Vagina (tissue), 2 donors: ENCODE data around the gene ARHGAP31.

Experiments
- POLR2A ChIP-seq, 2 donors: fragments of 450-650 bp; IDR thresholded peaks; one replicate each; pipeline ENCODE4 v1.6.1; 2017; ENCODE audit warnings: antibody characterized with exemption in 2 of 2, mild to moderate bottlenecking in 2 of 2, moderate library complexity in 2 of 2
- POLR2AphosphoS5 ChIP-seq, 2 donors: sonication (generic); formaldehyde crosslinking; IDR thresholded peaks; one replicate each; pipeline ENCODE4 v1.9.0; 2017; ENCODE audit warnings: antibody characterized with exemption in 2 of 2, mild to moderate bottlenecking in 2 of 2, low read depth in 1 of 2; ENCODE audit not compliant: insufficient read depth in 1 of 2
- TF ChIP-seq, protein P1 (sequence below), 3 experiments: fragments of 450-650 bp in 2 of 3; fragments of 200-600 bp in 1 of 3; sonication (generic) in 1 of 3; IDR thresholded peaks; one replicate each; pipeline ENCODE4 v1.5.1; 2017 to 2019; ENCODE audit warnings: antibody characterized with exemption in 3 of 3, mild to moderate bottlenecking in 2 of 3, moderate library complexity in 2 of 3

DNA sequence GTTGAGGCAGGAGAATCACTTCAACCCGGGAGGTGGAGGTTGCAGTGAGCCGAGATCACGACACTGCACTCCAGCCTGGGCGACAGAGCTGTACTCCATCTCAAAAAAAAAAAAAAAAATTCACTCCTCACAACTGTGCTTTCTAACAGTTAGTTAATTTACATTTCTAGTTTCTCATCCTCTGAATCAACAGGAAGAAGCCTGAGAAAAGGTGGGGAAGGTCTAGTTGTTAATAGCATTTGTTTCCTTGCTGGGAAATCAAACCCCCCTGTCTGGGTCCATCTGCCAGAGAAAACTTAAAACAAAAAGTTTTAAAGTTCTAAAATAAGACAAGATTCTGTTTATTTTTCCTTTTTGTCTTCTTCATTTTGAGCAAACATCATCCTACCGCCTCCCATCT lies 106.9 kb downstream of the ARHGAP31 start:
- no peak for TF ChIP-seq POLR2A (IDR thresholded peaks at IDR 0.05)
- TF ChIP-seq, protein P1, sequence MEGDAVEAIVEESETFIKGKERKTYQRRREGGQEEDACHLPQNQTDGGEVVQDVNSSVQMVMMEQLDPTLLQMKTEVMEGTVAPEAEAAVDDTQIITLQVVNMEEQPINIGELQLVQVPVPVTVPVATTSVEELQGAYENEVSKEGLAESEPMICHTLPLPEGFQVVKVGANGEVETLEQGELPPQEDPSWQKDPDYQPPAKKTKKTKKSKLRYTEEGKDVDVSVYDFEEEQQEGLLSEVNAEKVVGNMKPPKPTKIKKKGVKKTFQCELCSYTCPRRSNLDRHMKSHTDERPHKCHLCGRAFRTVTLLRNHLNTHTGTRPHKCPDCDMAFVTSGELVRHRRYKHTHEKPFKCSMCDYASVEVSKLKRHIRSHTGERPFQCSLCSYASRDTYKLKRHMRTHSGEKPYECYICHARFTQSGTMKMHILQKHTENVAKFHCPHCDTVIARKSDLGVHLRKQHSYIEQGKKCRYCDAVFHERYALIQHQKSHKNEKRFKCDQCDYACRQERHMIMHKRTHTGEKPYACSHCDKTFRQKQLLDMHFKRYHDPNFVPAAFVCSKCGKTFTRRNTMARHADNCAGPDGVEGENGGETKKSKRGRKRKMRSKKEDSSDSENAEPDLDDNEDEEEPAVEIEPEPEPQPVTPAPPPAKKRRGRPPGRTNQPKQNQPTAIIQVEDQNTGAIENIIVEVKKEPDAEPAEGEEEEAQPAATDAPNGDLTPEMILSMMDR (IDR thresholded peaks at IDR 0.05) = no peak
- TF ChIP-seq POLR2AphosphoS5 (IDR thresholded peaks at IDR 0.05; ENCODE audit: insufficient read depth in 1 of 2, low read depth in 1 of 2) = no peak
